Stimulated activated naive CD4-positive, alpha-beta T cell (primary cell): ENCODE data around the gene ZDHHC1.
"Not testable (repeated sequence)": the region's sequence is repeated elsewhere in the genome, so short reads cannot be mapped to it uniquely, and the experiment has no call there.

Experiments used
- DNase-seq, 6 experiments: peaks; one replicate each; lab custom pipeline; 2025; lab: John Stamatoyannopoulos, UW

The ZDHHC1 gene

DNA sequence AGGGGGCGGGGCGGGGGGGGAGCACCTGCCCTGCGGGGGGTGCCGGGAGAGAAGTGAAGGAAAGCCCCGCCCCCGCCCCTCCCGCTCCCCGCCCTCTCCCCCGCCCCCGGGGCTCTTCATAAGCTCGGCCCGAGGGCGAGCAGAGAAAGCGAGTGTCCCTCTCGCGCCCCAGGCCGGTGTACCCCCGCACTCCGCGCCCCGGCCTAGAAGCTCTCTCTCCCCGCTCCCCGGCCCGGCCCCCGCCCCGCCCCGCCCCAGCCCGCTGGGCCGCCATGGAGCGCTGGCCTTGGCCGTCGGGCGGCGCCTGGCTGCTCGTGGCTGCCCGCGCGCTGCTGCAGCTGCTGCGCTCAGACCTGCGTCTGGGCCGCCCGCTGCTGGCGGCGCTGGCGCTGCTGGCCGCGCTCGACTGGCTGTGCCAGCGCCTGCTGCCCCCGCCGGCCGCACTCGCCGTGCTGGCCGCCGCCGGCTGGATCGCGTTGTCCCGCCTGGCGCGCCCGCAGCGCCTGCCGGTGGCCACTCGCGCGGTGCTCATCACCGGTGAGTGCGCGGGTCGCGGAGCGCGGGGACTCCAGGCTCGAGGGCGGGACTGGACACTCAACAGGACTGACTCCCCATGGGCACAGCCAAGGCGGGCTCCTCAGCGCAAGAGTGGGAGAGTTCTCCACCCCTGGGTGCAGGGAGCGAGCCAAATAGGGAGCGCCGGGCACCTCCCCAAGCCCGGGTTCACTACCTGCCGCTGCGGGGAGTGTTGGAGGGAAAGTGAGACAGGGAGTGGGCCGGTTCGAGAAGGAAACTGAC lies 14.9 kb upstream of the ZDHHC1 start, which contains the start of gene HSD11B2:
HSD11B2 (plus strand) TSS at position 145 of the 798 bp plus-strand sequence; CDS start at position 273, 128 bp downstream.
- peak in 2 of 6 experiments; percentile 8 to 11 for DNase-seq

DNA sequence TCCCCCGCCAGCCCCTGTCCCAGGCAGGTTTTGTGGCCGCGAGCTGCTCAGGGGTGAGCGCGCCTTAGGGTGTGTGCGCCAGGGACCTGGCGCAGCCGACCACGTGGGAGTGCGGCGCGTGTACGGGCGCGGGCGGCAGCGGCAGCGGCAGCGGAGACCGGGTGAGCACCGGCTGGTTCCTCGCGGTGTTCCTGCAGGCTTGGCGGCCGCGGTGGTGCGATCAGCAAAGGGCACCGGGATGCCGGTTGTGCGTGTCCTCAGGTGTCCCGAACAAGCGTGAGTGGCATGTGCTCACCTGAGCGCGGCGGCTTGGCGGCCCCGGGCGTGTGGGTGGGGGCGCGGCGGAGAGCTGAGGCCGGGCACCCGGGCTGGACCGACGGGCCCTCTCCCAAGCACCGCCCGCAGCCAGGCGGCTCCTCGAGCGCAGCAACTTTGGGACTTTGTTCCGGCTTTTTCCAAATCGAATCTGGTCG lies 14.3 kb upstream of the ZDHHC1 start:
- DNase-seq = peak in 2 of 6 experiments; percentile 10 to 16

GRCh38 chr16:67429799-67430503 lies 13.7 kb upstream of the ZDHHC1 start:
- DNase-seq = no peak

GRCh38 chr16:67429053-67429798 lies 12.9 kb upstream of the ZDHHC1 start:
- DNase-seq = no peak

GRCh38 chr16:67428146-67428731 lies 12.0 kb upstream of the ZDHHC1 start:
- peak in 4 of 6 experiments; percentile 17 to 27 (median 24) for DNase-seq

- no peak for DNase-seq
These were observed 10.7 kb upstream of the ZDHHC1 start for GRCh38 chr16:67426950-67427349.

DNA sequence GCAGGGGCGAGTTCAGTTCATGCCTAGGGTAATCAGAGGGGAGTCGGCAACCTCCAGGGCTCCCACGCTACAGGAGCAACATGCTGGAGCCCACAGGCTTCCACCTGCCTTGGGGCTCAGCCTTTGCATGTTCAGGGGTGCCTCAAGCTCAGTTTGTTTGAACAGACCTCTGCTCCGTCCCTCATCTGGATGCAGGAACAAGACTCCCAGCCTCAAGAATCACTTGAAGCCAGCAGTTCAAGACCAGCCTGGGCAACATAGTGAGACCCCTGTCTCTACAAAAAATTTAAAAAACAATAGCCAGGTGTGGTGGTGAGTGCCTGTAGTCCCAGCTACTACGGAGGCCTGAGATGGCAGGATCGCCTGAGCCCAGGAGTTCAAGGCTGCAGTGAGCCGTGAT lies 9.7 kb upstream of the ZDHHC1 start:
- DNase-seq = no peak

GRCh38 chr16:67425580-67425979 lies 9.3 kb upstream of the ZDHHC1 start:
- no peak for DNase-seq

DNA sequence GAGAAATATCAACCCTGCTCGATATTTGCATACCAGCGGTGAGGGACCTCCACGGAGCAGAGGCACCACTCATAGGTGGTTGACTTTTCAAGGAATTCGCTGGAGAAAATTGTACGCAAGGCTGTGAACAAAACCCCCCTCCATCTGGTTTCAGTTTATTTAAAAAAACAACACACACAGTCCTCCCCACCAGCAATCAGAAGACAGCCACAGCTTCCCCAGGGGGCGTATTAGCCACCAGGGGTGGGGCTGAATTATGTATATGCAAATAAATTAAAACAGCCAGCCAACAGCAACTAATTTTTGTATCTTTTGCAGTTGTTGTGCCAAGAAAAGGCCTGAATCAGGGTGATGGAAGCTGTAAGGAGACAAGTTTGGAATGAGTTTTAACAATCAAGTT lies 8.8 kb upstream of the ZDHHC1 start:
- no peak for DNase-seq

DNA sequence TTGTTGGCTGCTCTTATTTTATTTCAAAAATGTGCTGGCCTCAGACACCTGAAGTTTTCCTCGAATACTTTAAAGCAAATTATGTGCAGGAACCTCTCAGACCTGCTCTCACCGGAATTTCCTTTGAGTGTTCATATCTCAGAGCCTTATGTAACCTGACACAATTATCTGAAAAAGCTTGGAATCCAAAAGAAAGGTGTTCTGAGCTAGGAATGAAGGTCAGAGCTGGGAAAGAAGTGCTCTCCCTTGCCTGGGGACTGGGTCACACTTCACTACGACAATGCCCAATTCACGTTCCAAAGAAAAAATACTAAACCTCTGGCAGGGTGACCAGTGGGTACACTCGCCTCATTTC lies 8.0 kb upstream of the ZDHHC1 start:
- no peak for DNase-seq

GRCh38 chr16:67423611-67424260 lies 7.5 kb upstream of the ZDHHC1 start:
- DNase-seq = no peak

- DNase-seq = no peak
These were observed 6.7 kb upstream of the ZDHHC1 start for GRCh38 chr16:67423015-67423414.

GRCh38 chr16:67421030-67421429 lies 4.8 kb upstream of the ZDHHC1 start:
- no peak for DNase-seq

- DNase-seq = no peak
These were observed 3.7 kb upstream of the ZDHHC1 start for GRCh38 chr16:67419931-67420330.

- no peak for DNase-seq
These were observed 3.2 kb upstream of the ZDHHC1 start for GRCh38 chr16:67419502-67419901.

GRCh38 chr16:67417333-67418061 lies 1.2 kb upstream of the ZDHHC1 start:
- DNase-seq = peak in 1 of 6 experiments; percentile 3

- not testable (repeated sequence) for DNase-seq
These were observed 856 bp downstream of the ZDHHC1 start for GRCh38 chr16:67415421-67415820.

- no peak for DNase-seq
These were observed 2.0 kb downstream of the ZDHHC1 start for GRCh38 chr16:67413978-67414911.

DNA sequence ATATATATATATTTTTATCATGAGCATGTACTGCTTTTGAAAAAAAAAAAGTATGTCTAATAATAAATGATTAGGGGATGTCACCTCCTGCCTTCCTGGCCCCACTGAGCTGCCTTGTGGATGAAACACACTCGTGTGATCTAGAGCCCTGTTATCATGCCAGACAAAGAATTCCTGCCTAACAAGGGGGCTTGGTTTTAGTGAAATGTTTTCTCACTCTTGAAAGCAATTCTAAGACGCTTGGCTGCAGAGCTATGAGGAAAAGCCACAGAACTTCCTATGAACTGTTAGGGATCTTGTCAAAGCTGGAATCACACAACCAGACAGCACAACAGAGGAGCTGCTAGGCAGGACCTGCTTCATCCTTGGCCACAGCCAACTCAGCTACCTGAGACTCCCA lies 4.0 kb downstream of the ZDHHC1 start:
- DNase-seq = no peak

DNA sequence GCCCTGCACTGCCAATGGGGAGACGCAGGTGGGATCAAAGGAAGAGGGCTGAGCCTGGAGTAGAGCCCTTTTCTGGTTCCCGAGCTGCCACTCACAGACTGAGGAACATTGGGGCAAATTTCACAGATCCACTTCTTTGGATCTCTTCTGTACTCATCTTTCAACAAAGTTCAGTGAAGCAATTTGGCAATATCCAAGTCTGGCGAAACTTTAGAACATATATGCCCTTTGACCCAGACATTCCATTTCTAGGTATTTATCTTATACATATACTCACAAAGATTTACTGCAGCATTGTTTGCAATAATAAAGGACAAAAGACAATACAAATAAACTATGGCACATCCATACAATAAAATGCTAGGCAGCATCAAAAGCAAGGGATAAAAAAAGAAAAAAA lies 4.9 kb downstream of the ZDHHC1 start:
- no peak for DNase-seq
